Ectodermal cell (in vitro differentiated cells): ENCODE data around the gene DENND1B.

Experiments
- H3K27ac ChIP-seq: 2 replicates; pipeline ENCODE4 v1.7.0; 2013; ENCODE audit warnings: mild to moderate bottlenecking, low read depth, low read length; ENCODE audit not compliant: insufficient read depth, poor library complexity, severe bottlenecking
- H3K27me3 ChIP-seq: 2 replicates; pipeline ENCODE4 v1.7.0; 2013; ENCODE audit warnings: mild to moderate bottlenecking, low read length; ENCODE audit not compliant: insufficient read depth, control insufficient read depth, poor library complexity, severe bottlenecking
- H3K36me3 ChIP-seq: one replicate; pipeline ENCODE4 v1.7.0; 2013; ENCODE audit warnings: low read length; ENCODE audit not compliant: control insufficient read depth, insufficient read depth
- H3K4me1 ChIP-seq: one replicate; pipeline ENCODE4 v1.7.0; 2013; ENCODE audit warnings: low read length; ENCODE audit not compliant: control insufficient read depth, insufficient read depth
- H3K4me3 ChIP-seq: 2 replicates; pipeline ENCODE4 v1.7.0; 2013; ENCODE audit warnings: low read depth, low read length, control low read depth; ENCODE audit not compliant: insufficient read depth
- H3K9me3 ChIP-seq: 2 replicates; pipeline ENCODE4 v1.7.0; 2013; ENCODE audit warnings: mild to moderate bottlenecking, low read length, moderate library complexity; ENCODE audit not compliant: control insufficient read depth
- WGBS, 2 experiments: methylation state at CpG; one replicate each; pipeline ENCODE4 v1.1.7; 2013; ENCODE audit warnings: missing lambda C conversion rate in 2 of 2; 5-methylcytosine and 5-hydroxymethylcytosine counted together

The DENND1B gene

DNA sequence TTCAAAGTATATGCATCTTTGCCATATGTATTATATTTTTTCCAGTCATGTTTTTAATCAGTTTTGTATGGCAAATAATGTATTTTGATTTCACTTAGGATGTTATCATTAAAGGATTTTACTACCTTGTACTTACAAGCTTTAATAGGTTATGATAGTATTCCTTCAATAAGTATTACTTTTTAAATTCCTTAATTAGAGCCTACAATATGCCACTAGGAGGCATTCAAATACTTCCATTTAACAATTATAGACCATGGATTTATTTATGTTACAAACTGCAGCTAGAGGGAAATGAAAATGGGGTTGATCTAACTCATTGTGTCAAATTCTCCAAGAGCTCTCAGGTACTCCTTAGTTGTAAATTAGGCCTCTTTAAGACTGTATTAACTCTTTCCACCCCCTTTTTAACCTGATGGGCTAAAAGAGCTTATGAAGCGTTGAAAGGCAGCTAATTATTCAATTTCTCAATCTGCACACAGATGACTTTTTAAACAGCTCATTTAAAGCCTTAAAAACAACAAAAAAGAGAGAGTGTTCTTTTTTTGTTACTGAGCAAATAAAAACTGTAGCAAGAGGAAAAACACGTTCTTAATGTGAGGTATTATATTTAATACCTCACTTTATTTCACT lies 156.2 kb downstream of the DENND1B start:
- Histone ChIP-seq H3K27ac (no peak overlapping the region), H3K36me3 (no peaks in the 10 kb centered on the region), H3K9me3 (no peaks in the 10 kb centered on the region), H3K4me3 (no peak overlapping the region), H3K4me1 (no peaks in the 10 kb centered on the region), H3K27me3 (no peaks in the 10 kb centered on the region)
- no CpG with 5 or more reads among the region's 2 CpGs for WGBS, 2 experiments

- Histone ChIP-seq H3K27ac (no peak overlapping the region), H3K9me3 (no peaks in the 10 kb centered on the region), H3K36me3 (no peaks in the 10 kb centered on the region), H3K27me3 (no peaks in the 10 kb centered on the region), H3K4me3 (no peak overlapping the region), H3K4me1 (no peaks in the 10 kb centered on the region)
- WGBS, 2 experiments, result 95 to 99% methylated on average over 3 of the region's 3 CpGs
Observed at GRCh38 chr1:197618061-197618460, 157.2 kb downstream of the DENND1B start.

GRCh38 chr1:197615693-197616011 lies 159.6 kb downstream of the DENND1B start:
- H3K27me3 ChIP-seq, result no peaks in the 10 kb centered on the region

DNA sequence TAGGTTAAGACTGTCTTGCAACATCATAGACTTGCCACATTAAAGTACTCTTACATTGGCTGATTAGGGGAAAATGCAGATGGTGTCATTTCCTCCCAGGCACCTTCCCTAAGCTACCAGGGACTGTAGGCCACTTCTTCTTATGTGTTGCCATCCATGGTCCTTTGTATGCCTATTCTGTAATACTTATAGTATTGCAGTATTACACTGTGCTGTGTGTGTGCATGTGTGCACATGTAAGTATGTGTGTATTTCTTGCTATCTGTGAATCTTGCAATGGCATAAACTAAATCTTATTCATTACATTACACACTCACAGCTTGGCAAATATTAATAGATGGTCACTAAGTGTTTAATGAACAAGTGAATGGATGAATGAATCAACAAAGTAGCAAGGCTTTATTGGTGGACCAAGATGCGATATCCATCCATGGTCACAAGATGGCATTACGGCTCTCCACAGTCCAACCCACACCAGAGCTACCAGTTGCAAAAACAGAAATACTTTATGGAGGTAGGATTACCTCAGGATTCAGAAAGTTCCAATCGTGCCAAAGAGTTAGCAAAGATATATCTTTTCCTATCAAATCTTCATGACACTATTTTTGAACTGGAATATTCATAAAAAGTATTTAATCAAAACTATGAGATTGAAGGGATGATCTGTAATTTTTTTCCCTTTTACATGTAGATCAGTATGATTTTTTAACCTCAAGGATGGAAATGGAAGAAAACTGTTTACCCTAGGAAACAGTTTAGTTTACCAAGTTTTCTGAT lies 160.2 kb downstream of the DENND1B start:
- 44 to 64% methylated on average over 2 to 3 of the region's 3 CpGs for WGBS, 2 experiments
- no peaks in the 10 kb centered on the region for H3K36me3 ChIP-seq
- H3K27me3 ChIP-seq, result no peaks in the 10 kb centered on the region
- no peak overlapping the region for H3K27ac ChIP-seq
- H3K9me3 ChIP-seq, result no peaks in the 10 kb centered on the region
- H3K4me3 ChIP-seq, result no peak overlapping the region
- H3K4me1 ChIP-seq, result no peaks in the 10 kb centered on the region

More at GRCh38 chr1:197615693-197616011, 159.6 kb downstream of the DENND1B start:
- Histone ChIP-seq H3K4me1 (no peaks in the 10 kb centered on the region), H3K36me3 (no peaks in the 10 kb centered on the region), H3K27ac (no peak overlapping the region), H3K9me3 (no peaks in the 10 kb centered on the region), H3K4me3 (no peak overlapping the region)
- WGBS, 2 experiments, result 71 to 82% methylated on average over 1 of the region's 2 CpGs

DNA sequence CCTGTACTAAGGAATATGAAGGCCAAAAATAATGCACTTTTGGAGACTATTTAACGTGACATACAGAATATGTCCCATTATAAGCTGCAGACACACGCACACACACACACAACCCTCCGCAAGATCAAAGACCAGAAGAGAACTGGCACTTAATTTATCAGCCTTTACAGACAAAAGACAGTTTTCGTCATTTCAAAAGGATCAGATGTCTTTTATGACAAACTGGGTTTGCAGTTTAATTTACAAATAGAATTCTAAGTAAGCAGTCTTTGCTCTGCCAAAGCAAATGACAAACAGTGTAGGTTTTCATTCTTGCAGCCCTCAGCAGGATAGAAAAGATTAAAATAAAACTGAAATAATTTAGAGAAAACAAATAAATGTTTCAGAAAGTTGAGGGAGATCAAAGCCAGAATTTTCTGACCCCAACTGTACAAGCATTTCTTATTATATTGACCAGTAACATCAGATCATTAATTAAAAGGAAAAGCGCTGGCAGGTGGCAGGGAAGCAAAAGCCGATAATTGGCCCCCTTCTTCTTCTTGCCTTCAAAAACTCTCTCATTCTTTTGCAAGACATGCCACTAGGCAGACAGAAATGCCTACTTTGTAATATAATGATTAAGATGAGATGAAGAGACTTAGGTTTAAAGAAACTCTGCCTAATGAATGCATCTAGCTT lies 169.0 kb downstream of the DENND1B start:
- H3K4me3 ChIP-seq, result no peak overlapping the region
- H3K4me1 ChIP-seq, result no peaks in the 10 kb centered on the region
- H3K27ac ChIP-seq, result no peak overlapping the region
- no peaks in the 10 kb centered on the region for H3K27me3 ChIP-seq
- H3K36me3 ChIP-seq, result no peaks in the 10 kb centered on the region
- WGBS, 2 experiments, result 83 to 90% methylated on average over 6 of the region's 6 CpGs
- no peaks in the 10 kb centered on the region for H3K9me3 ChIP-seq

DNA sequence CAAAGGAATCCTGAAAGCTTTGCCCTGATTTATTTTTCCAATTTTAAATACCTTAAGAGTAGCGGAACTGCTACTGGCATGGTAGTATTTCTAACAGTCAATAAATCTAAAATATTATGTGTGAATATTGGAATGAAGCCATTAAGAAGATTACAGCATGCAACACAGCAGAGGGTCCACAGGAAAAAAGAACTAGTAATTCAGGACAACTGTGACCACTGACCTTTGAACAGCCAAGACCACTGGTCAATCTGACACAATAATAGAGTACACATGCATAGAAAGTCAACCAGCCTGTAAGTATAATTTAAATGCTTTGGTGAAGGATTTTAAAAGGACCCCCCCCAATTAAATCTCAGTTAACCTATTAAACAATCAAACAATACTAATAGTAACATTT lies 171.0 kb downstream of the DENND1B start:
- WGBS, 2 experiments, result no CpG with 5 or more reads among the region's 1 CpG
- Histone ChIP-seq H3K4me3 (no peak overlapping the region), H3K36me3 (no peaks in the 10 kb centered on the region)

DNA sequence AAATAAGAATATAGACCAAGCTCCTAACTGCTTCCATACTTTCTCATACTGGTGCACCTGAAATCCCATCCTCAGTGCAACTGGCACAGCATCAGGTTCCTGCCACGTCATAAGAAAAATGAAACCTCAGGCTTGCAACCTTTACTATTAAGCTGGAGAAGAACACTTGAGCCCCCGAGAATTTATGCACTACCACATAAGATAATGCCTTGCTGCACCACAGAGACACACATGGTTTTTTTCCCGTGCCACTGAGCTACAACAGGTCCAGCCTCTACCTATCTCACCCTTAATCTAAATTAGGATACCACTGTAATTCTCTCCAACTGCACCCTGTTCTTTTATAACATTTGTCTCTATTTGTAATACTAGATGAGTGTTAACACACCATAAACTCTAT lies 174.5 kb downstream of the DENND1B start:
- 87 to 95% methylated on average over 3 of the region's 3 CpGs for WGBS, 2 experiments
- Histone ChIP-seq H3K4me3 (no peak overlapping the region), H3K27me3 (no peaks in the 10 kb centered on the region), H3K4me1 (no peaks in the 10 kb centered on the region), H3K36me3 (no peaks in the 10 kb centered on the region), H3K27ac (no peak overlapping the region), H3K9me3 (no peaks in the 10 kb centered on the region)

More for the DNA sequence above, 171.0 kb downstream of the DENND1B start:
- no peaks in the 10 kb centered on the region for H3K9me3 ChIP-seq
- H3K27ac ChIP-seq, result no peak overlapping the region
- H3K27me3 ChIP-seq, result no peaks in the 10 kb centered on the region
- H3K4me1 ChIP-seq, result no peaks in the 10 kb centered on the region

GRCh38 chr1:197599789-197600188 lies 175.5 kb downstream of the DENND1B start:
- Histone ChIP-seq H3K4me1 (peaks cover 8% of the 10 kb centered on the region), H3K27ac (no peak overlapping the region), H3K27me3 (no peaks in the 10 kb centered on the region), H3K36me3 (no peaks in the 10 kb centered on the region), H3K4me3 (no peak overlapping the region), H3K9me3 (no peaks in the 10 kb centered on the region)
- WGBS, 2 experiments, result 90 to 92% methylated on average over 3 of the region's 3 CpGs

DNA sequence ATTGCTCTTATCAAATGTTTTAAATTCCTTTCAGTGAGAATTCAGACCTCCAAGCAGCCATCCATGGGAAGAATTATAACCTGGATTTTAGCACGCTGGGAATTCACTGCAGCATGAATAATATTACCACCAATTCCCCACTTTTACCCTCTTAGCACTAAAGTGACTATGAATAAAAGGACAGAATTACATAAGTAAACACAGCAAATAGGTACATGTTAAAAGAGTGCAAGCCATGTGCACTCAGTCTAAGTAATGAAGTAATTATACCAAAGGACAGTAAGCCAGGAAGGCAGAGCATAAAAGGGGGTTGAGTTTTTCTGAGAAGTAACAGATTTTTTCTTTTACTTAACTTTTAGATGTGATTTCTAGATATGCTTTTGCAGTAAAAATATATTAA lies 176.3 kb downstream of the DENND1B start:
- Histone ChIP-seq H3K9me3 (no peaks in the 10 kb centered on the region), H3K27me3 (no peaks in the 10 kb centered on the region), H3K36me3 (no peaks in the 10 kb centered on the region), H3K4me1 (peaks cover 8% of the 10 kb centered on the region), H3K27ac (no peak overlapping the region), H3K4me3 (no peak overlapping the region)
- 57 to 83% methylated on average over 1 of the region's 1 CpG for WGBS, 2 experiments

DNA sequence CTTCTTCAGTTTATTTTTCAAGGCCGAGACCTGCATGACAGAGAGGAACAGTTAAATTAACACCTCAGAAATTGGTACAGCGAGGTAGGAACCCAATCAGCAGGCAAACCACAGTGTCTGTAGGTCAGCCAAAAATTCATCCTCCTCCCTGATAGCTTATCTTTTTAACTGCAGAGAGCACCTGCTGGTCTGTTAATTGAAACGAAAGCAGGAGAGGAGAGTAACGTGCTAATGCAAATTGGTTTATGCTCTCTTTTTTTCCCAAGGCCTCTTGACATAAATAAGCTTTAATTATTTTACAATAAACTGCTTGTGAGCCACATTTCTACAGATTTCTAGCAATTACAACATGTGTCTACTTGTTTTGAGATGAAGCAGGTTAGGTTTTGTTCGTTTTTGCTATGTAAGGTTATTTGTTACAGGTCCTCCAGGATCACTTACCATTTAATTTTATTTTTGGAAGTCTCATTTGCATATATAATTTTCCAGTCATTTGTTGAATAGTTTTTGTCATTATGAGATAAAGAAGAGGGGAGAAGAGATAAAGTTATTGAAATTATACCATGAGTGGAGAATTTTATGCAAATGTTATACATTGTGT lies 179.9 kb downstream of the DENND1B start:
- Histone ChIP-seq H3K36me3 (no peaks in the 10 kb centered on the region), H3K9me3 (no peaks in the 10 kb centered on the region), H3K4me1 (peaks cover 8% of the 10 kb centered on the region), H3K27me3 (no peaks in the 10 kb centered on the region), H3K27ac (no peak overlapping the region), H3K4me3 (no peak overlapping the region)
- WGBS, 2 experiments, result 39 to 42% methylated on average over 4 to 5 of the region's 5 CpGs
